HCT116 (cell line): ENCODE data around the gene GALE.

Experiments
- ATF3 ChIP-seq: IDR thresholded peaks from 2 replicates; pipeline ENCODE4 v1.6.1; 2012
- CTCF ChIP-seq, 3 experiments: fragments of 200-600 bp in 1 of 3; sonication (generic) in 1 of 3; IDR thresholded peaks in 2 of 3; conservative IDR thresholded peaks in 1 of 3; 2 replicates each; pipeline ENCODE4 v1.5.1; 2012 to 2017; ENCODE audit warnings: low read depth in 2 of 3, low read length in 2 of 3, antibody characterized with exemption in 1 of 3, borderline replicate concordance in 1 of 3, control low read depth in 1 of 3, mild to moderate bottlenecking in 1 of 3, mixed read lengths in 1 of 3, mixed run types in 1 of 3, moderate library complexity in 1 of 3; ENCODE audit not compliant: insufficient read depth in 1 of 3
- EZH2 ChIP-seq: fragments of 200-600 bp; sonication (generic); IDR thresholded peaks from 2 replicates; pipeline ENCODE4 v1.6.1; 2017; ENCODE audit warnings: antibody characterized with exemption, mixed run types
- POLR2A ChIP-seq: IDR thresholded peaks from 2 replicates; pipeline ENCODE4 v1.7.0; 2011; ENCODE audit warnings: borderline replicate concordance; ENCODE audit not compliant: insufficient read depth, insufficient read length; ENCODE audit errors: extremely low read depth
- POLR2AphosphoS5 ChIP-seq: IDR thresholded peaks from 2 replicates; pipeline ENCODE4 v1.6.1; 2011; ENCODE audit warnings: mild to moderate bottlenecking, low read depth, low read length, moderate library complexity
- YY1 ChIP-seq: IDR thresholded peaks from 2 replicates; pipeline ENCODE4 v1.6.1; 2011; ENCODE audit warnings: low read length, low read depth, moderate library complexity, mild to moderate bottlenecking; ENCODE audit not compliant: insufficient replicate concordance; ENCODE audit errors: extremely low read depth

DNA sequence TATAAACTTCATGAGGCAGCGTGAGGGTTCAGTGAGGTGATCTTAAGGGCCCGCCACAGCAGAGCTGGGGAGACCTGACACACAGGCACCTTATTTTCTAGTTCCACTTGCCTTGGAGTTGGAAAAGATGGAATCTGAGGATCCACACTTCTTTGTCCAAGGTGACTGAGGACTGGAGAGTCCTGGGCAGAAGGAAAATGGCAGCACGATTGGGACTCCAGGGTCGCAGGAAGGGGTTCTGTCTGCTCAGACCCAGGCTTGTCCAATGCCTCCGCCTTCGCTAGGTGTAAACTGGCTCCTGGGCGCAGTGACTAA lies 1.3 kb downstream of the GALE start:
- no peak for TF ChIP-seq POLR2A
- TF ChIP-seq CTCF (IDR thresholded peaks at IDR 0.05 in 2 of 3, conservative IDR thresholded peaks at IDR 0.05 in 1 of 3; ENCODE audit: borderline replicate concordance in 1 of 3, insufficient read depth in 1 of 3, low read depth in 2 of 3, low read length in 2 of 3) = no peak
- no peak for TF ChIP-seq POLR2AphosphoS5
- TF ChIP-seq EZH2 = no peak
- no peak for TF ChIP-seq ATF3
- no peak for TF ChIP-seq YY1
